Measurements from ENCODE around the gene MAFG. TPM values are rescaled to one million over a fixed set of nuclear protein-coding genes. Genes with fewer than 3 reads are reported as not detected.

MAFG gene
- total RNA-seq = 12.6 TPM

GRCh38 chr17:81927653-81928543 is at the start of gene MAFG:
Gene MAFG (minus strand): TSS chr17:81927735. CDS start chr17:81923185, 4,550 bp downstream.
- peak; percentile 20 for ATAC-seq
- peak; percentile 92 for DNase-seq (ENCODE audit: low spot score)

- DNase-seq (ENCODE audit: low spot score) (peak; percentile 85), ATAC-seq (peak; percentile 48)
Measured at GRCh38 chr17:81976332-81977210, 49.0 kb upstream of the MAFG start.

GRCh38 chr17:81973432-81973831 is 45.9 kb upstream of the MAFG start:
- ATAC-seq (no peak), DNase-seq (ENCODE audit: low spot score) (no peak)

- ATAC-seq = no peak
- no peak for DNase-seq (ENCODE audit: low spot score)
Measured at GRCh38 chr17:81968850-81969812, 41.6 kb upstream of the MAFG start.

- no peak for ATAC-seq
- no peak for DNase-seq (ENCODE audit: low spot score)
Measured at GRCh38 chr17:81968396-81968745, 40.8 kb upstream of the MAFG start.

GRCh38 chr17:81967533-81968395 is 40.2 kb upstream of the MAFG start:
- DNase-seq (ENCODE audit: low spot score) = peak; percentile 95

GRCh38 chr17:81967244-81967532 is 39.7 kb upstream of the MAFG start:
- ATAC-seq (no peak), DNase-seq (ENCODE audit: low spot score) (no peak)

More at GRCh38 chr17:81967533-81968395, 40.2 kb upstream of the MAFG start:
- ATAC-seq = peak; percentile 82

- ATAC-seq = peak; percentile 56
Measured at GRCh38 chr17:81966343-81967243, 39.1 kb upstream of the MAFG start.

GRCh38 chr17:81964081-81964849 is 36.7 kb upstream of the MAFG start:
- no peak for DNase-seq (ENCODE audit: low spot score)
- no peak for ATAC-seq

More at GRCh38 chr17:81966343-81967243, 39.1 kb upstream of the MAFG start:
- DNase-seq (ENCODE audit: low spot score) = no peak

- no peak for DNase-seq (ENCODE audit: low spot score)
- no peak for ATAC-seq
Measured at GRCh38 chr17:81962499-81963441, 35.2 kb upstream of the MAFG start.

- no peak for ATAC-seq
- DNase-seq (ENCODE audit: low spot score) = no peak
Measured at GRCh38 chr17:81961521-81962498, 34.3 kb upstream of the MAFG start.

- ATAC-seq = no peak
Measured at GRCh38 chr17:81961087-81961511, 33.6 kb upstream of the MAFG start, which contains the start of gene NOTUM. Gene NOTUM (minus strand): TSS chr17:81961187. CDS start chr17:81960909, 278 bp downstream.

GRCh38 chr17:81960130-81960958 is 32.8 kb upstream of the MAFG start:
- ATAC-seq (peak; percentile 86), DNase-seq (ENCODE audit: low spot score) (peak; percentile 88)

More at GRCh38 chr17:81961087-81961511, 33.6 kb upstream of the MAFG start, which contains the start of gene NOTUM:
- DNase-seq (ENCODE audit: low spot score) = no peak

GRCh38 chr17:81959362-81960129 is 32.0 kb upstream of the MAFG start:
- peak; percentile 89 for ATAC-seq
- peak; percentile 84 for DNase-seq (ENCODE audit: low spot score)
